ENCODE data around the gene SEL1L2.

SEL1L2 gene

GRCh38 chr20:13858439-13858838 is 132.0 kb downstream of the SEL1L2 start:
- DNase-seq (ENCODE audit: insufficient read length) (no peak), FAIRE-seq (no peak)
- TF ChIP-seq TAF1 (IDR thresholded peaks at IDR 0.05; ENCODE audit: borderline replicate concordance, low read depth, low read length) = no peak
- TF ChIP-seq POLR2A (IDR thresholded peaks at IDR 0.05; ENCODE audit: low read depth, low read length) = no peak
- no peak for TF ChIP-seq POLR2AphosphoS5 (IDR thresholded peaks at IDR 0.05; ENCODE audit: low read depth, low read length)

- FAIRE-seq (no peak), DNase-seq (ENCODE audit: insufficient read length) (no peak)
- TF ChIP-seq POLR2A (IDR thresholded peaks at IDR 0.05; ENCODE audit: low read depth, low read length) (no peak), TAF1 (IDR thresholded peaks at IDR 0.05; ENCODE audit: borderline replicate concordance, low read depth, low read length) (no peak), POLR2AphosphoS5 (IDR thresholded peaks at IDR 0.05; ENCODE audit: low read depth, low read length) (no peak)
Observed at GRCh38 chr20:13857961-13858360, 132.5 kb downstream of the SEL1L2 start.

DNA sequence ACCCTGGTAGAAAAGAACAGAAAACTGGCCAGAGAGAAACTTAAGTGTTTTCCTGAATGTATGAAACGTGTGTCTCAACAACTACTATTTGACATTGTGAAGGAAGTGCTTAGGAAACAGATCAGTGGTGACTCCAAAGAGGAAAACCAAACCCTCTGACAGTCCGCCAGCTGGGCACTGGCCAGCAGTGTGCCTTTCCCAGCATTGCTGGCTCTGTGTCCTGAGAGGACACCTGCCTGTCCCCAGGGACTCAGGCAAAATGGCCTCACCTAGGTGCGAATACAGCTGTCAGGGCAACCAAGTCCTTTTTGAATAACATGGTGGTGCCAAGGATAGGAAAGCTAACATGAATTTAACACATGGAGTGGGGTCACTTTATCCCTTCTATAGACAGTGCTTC is 133.1 kb downstream of the SEL1L2 start:
- TF ChIP-seq POLR2AphosphoS5 (IDR thresholded peaks at IDR 0.05; ENCODE audit: low read depth, low read length) = no peak
- no peak for TF ChIP-seq POLR2A (IDR thresholded peaks at IDR 0.05; ENCODE audit: low read depth, low read length)
- TF ChIP-seq TAF1 (IDR thresholded peaks at IDR 0.05; ENCODE audit: borderline replicate concordance, low read depth, low read length) = no peak
- no peak for FAIRE-seq
- DNase-seq (ENCODE audit: insufficient read length) = no peak

DNA sequence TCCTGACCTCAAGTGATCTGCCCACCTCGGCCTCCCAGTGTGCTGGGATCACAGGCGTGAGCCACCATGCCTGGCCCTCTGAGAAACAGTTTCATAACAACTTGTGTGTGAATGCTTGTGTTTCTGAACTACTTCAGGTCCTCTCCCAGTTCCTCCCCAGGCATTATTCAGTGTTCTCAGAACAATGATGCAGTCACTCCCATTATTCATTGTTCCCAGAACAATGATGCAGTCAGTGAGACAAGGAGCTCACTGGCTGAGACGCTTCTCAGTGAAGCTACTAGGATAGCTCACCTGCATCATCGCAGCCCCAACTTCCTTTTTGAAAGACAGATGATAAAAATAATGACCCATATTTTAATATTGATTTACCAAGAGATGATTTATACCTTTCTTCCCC is 134.1 kb downstream of the SEL1L2 start:
- DNase-seq (ENCODE audit: insufficient read length) (no peak), FAIRE-seq (no peak)
- TF ChIP-seq POLR2A (IDR thresholded peaks at IDR 0.05; ENCODE audit: low read depth, low read length) = no peak
- TF ChIP-seq POLR2AphosphoS5 (IDR thresholded peaks at IDR 0.05; ENCODE audit: low read depth, low read length) = no peak
- no peak for TF ChIP-seq TAF1 (IDR thresholded peaks at IDR 0.05; ENCODE audit: borderline replicate concordance, low read depth, low read length)

GRCh38 chr20:13855613-13856012 is 134.8 kb downstream of the SEL1L2 start:
- DNase-seq (ENCODE audit: insufficient read length) = no peak
- TF ChIP-seq POLR2AphosphoS5 (IDR thresholded peaks at IDR 0.05; ENCODE audit: low read depth, low read length) (no peak), POLR2A (IDR thresholded peaks at IDR 0.05; ENCODE audit: low read depth, low read length) (no peak), TAF1 (IDR thresholded peaks at IDR 0.05; ENCODE audit: borderline replicate concordance, low read depth, low read length) (no peak)
- no peak for FAIRE-seq

DNA sequence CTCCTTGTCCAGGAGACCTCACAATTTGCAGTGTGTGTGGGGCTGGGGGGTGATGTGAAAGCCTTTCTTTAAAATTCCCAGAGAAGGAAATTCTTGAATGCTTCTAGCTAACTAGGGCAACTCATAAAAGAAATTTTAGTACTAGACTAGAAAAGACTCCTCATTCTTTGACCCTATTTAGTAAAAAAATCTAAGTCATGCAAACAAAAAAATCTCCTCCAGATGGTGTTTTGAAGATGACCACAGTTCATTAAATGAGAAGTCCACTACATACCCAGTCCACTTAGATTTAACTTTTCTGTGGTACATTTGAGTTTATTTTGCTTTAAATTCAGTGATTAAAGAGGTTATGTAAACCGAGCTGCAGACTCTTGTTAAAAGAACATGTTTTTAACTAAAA is 138.1 kb downstream of the SEL1L2 start:
- FAIRE-seq (no peak), DNase-seq (ENCODE audit: insufficient read length) (no peak)
- no peak for TF ChIP-seq POLR2AphosphoS5 (IDR thresholded peaks at IDR 0.05; ENCODE audit: low read depth, low read length)

- FAIRE-seq (no peak), DNase-seq (ENCODE audit: insufficient read length) (no peak)
- TF ChIP-seq TAF1 (IDR thresholded peaks at IDR 0.05; ENCODE audit: borderline replicate concordance, low read depth, low read length) = no peak
- TF ChIP-seq POLR2A (IDR thresholded peaks at IDR 0.05; ENCODE audit: low read depth, low read length) = no peak
- TF ChIP-seq POLR2AphosphoS5 (IDR thresholded peaks at IDR 0.05; ENCODE audit: low read depth, low read length) = no peak
Observed at GRCh38 chr20:13851279-13851678, 139.1 kb downstream of the SEL1L2 start.

DNA sequence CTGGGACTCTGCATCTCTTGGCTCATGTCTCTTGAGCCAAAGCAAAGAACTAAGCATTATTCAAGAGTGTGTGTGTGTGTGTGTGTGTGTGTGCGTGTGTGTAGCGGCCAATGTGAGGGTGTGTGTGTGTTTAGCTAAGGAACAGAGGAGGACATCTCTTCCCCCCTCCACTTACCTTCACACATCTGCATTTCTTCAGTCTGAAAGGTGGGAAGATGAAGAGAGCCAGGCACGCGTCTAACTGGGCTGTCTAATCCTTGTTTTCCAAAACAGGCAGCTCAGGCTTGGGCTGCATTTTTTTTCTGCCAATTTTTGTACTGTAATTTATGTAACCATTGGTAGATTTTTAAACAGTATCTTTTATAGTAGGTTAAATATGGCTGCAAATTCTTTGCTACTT is 146.1 kb downstream of the SEL1L2 start:
- FAIRE-seq (no peak), DNase-seq (ENCODE audit: insufficient read length) (no peak)
- TF ChIP-seq TAF1 (IDR thresholded peaks at IDR 0.05; ENCODE audit: borderline replicate concordance, low read depth, low read length) = no peak
- no peak for TF ChIP-seq POLR2AphosphoS5 (IDR thresholded peaks at IDR 0.05; ENCODE audit: low read depth, low read length)
- no peak for TF ChIP-seq POLR2A (IDR thresholded peaks at IDR 0.05; ENCODE audit: low read depth, low read length)

DNA sequence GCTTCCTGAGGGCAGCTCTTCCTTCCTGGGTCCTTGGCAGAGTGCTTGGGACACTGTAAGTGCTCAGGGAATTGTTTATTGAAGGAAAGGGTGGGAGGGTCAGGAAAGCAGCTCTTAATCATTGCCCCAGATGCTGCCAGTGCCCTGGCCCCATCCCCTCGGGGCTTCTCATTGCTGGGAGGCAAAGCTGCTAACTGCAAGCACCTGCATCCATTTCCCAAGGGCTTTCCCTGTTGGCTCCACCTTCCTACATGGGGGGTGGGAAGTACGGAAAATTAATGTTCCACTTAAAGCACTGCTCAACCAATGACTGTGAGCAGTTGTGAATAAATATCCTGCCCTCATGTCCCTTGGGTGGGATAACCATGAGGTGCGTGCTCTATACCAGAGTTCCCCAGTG is 149.2 kb downstream of the SEL1L2 start:
- FAIRE-seq = no peak
- DNase-seq (ENCODE audit: insufficient read length) = no peak
- no peak for TF ChIP-seq POLR2AphosphoS5 (IDR thresholded peaks at IDR 0.05; ENCODE audit: low read depth, low read length)
- no peak for TF ChIP-seq POLR2A (IDR thresholded peaks at IDR 0.05; ENCODE audit: low read depth, low read length)
- TF ChIP-seq TAF1 (IDR thresholded peaks at IDR 0.05; ENCODE audit: borderline replicate concordance, low read depth, low read length) = no peak

DNA sequence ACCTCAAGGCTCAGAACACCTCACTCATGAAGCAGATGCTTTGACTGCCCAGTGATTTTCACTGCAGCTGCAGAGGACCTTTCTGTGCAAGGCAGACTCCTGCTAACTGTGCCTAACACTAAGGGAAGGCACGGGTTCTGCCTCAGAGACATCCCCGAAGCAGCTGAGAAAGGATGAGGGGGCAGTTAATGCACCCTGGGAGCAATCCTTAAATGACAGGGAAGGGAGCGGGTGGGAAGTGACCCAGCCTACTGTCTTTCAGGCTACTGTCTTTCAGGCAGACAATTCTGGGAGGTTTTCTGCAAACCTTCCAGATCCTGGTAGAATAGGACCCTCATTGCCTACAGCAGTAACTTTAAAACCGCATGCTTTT is 150.3 kb downstream of the SEL1L2 start:
- DNase-seq (ENCODE audit: insufficient read length) (no peak), FAIRE-seq (no peak)
- TF ChIP-seq POLR2AphosphoS5 (IDR thresholded peaks at IDR 0.05; ENCODE audit: low read depth, low read length) (no peak), TAF1 (IDR thresholded peaks at IDR 0.05; ENCODE audit: borderline replicate concordance, low read depth, low read length) (no peak), POLR2A (IDR thresholded peaks at IDR 0.05; ENCODE audit: low read depth, low read length) (no peak)

- TF ChIP-seq TAF1 (IDR thresholded peaks at IDR 0.05; ENCODE audit: borderline replicate concordance, low read depth, low read length) = no peak
- no peak for TF ChIP-seq POLR2AphosphoS5 (IDR thresholded peaks at IDR 0.05; ENCODE audit: low read depth, low read length)
- no peak for FAIRE-seq
- DNase-seq (ENCODE audit: insufficient read length) = no peak
Observed at GRCh38 chr20:13839421-13840092, 150.9 kb downstream of the SEL1L2 start.

DNA sequence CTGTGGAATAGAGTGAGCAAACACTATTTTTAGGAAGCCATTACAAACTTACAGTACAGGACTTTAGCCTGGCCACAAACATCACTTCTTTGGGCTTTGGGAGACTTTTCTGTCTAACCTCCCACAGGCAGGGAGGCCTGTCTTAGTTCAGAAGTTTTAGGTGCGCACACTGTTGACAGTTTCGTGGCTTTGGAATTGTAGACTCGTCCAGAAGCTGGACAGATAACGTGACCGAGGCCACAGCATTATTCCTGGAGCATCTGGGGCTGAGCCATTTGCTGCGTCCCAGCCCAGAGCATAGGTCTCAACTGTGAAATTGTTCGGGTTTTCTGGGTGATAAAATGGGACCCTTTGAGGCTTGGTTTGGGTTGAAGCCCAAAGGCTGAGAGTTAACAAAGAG is 151.8 kb downstream of the SEL1L2 start:
- no peak for TF ChIP-seq POLR2A (IDR thresholded peaks at IDR 0.05; ENCODE audit: low read depth, low read length)
- TF ChIP-seq TAF1 (IDR thresholded peaks at IDR 0.05; ENCODE audit: borderline replicate concordance, low read depth, low read length) = no peak
- no peak for TF ChIP-seq POLR2AphosphoS5 (IDR thresholded peaks at IDR 0.05; ENCODE audit: low read depth, low read length)
- FAIRE-seq = no peak

GRCh38 chr20:13831476-13831875 is 158.9 kb downstream of the SEL1L2 start:
- FAIRE-seq (no peak), DNase-seq (ENCODE audit: insufficient read length) (no peak)
- TF ChIP-seq POLR2AphosphoS5 (IDR thresholded peaks at IDR 0.05; ENCODE audit: low read depth, low read length) = no peak
- TF ChIP-seq TAF1 (IDR thresholded peaks at IDR 0.05; ENCODE audit: borderline replicate concordance, low read depth, low read length) = no peak
- TF ChIP-seq POLR2A (IDR thresholded peaks at IDR 0.05; ENCODE audit: low read depth, low read length) = no peak

More for the DNA sequence above, 151.8 kb downstream of the SEL1L2 start:
- DNase-seq (ENCODE audit: insufficient read length) = no peak
